ENCODE data around the gene TLE7. TPM values are rescaled to one million over a fixed set of nuclear protein-coding genes. Genes with fewer than 3 reads are reported as not detected.

Gene TLE7
- total and polyA plus RNA-seq, 2 donors (not counting 1 experiment from before 2014, with no cell fraction given) = not detected

- no peak for DNase-seq (ENCODE audit: low read depth in 2 of 2)
- Histone ChIP-seq H3K9ac (ENCODE audit: insufficient read depth, low read length) (no peak overlapping the region), H3K27me3 (ENCODE audit: control insufficient read depth, insufficient read depth, low read length) (no peaks in the 10 kb centered on the region), H2AFZ (ENCODE audit: low read length) (no peak overlapping the region), H4K20me1 (ENCODE audit: control insufficient read depth, extremely low read depth, insufficient read depth, low read length) (no peaks in the 10 kb centered on the region), H3K4me2 (ENCODE audit: extremely low read depth, insufficient read depth, low read length) (no peak overlapping the region), H3K4me3 (replicated peaks in 1 of 4; ENCODE audit: control extremely low read depth in 1 of 4, insufficient read depth in 1 of 4, low read depth in 3 of 4, low read length in 4 of 4) (no peak overlapping the region), H3K27ac (ENCODE audit: insufficient read depth, low read length) (no peak overlapping the region), H3K36me3 (ENCODE audit: control insufficient read depth, insufficient read depth, low read length) (no peaks in the 10 kb centered on the region), H3K79me2 (ENCODE audit: control insufficient read depth, insufficient read depth, low read length) (no peaks in the 10 kb centered on the region), H3K9me3 (ENCODE audit: control insufficient read depth, insufficient read depth, low read depth, low read length) (no peaks in the 10 kb centered on the region), H3K4me1 (ENCODE audit: control insufficient read depth, extremely low read depth, insufficient read depth, low read length) (no peaks in the 10 kb centered on the region)
- TF ChIP-seq EZH2 (IDR thresholded peaks at IDR 0.05; ENCODE audit: low read length, missing control alignments) (no peak), CTCF (conservative IDR thresholded peaks at IDR 0.05 in 1 of 2, IDR thresholded peaks at IDR 0.05 in 1 of 2; ENCODE audit: low read depth in 1 of 2, low read length in 2 of 2) (no peak)
These were observed 61.0 kb downstream of the TLE7 start for GRCh38 chr16:71380831-71381230.

Other genes with a start within 250 kb of the TLE7 start
- 1.3 and 1.7 TPM in 2 replicates for gene HYDIN, start 211.3 kb downstream of the TLE7 start, total RNA-seq
- 0.26 and 0.54 TPM in 2 replicates for gene HYDIN, start 211.3 kb downstream of the TLE7 start, polyA plus RNA-seq
- 29.2 and 29.5 TPM in 2 replicates for gene CMTR2, start 152.7 kb downstream of the TLE7 start, total RNA-seq
- gene CMTR2, start 152.7 kb downstream of the TLE7 start, polyA plus RNA-seq = 18.0 and 22.1 TPM in 2 replicates
- 0.51 and 1.3 TPM in 2 replicates for gene CALB2, start 83.3 kb downstream of the TLE7 start, total RNA-seq
- gene CALB2, start 83.3 kb downstream of the TLE7 start, polyA plus RNA-seq = 0.58 and 1.2 TPM in 2 replicates
- gene ZNF23, start 20.2 kb upstream of the TLE7 start, total RNA-seq = 14.1 and 24.8 TPM in 2 replicates
- gene ZNF23, start 20.2 kb upstream of the TLE7 start, polyA plus RNA-seq = 11.8 and 12.2 TPM in 2 replicates
- 3.3 and 3.9 TPM in 2 replicates for gene ZNF19, start 47.3 kb upstream of the TLE7 start, total RNA-seq
- 1.3 and 1.8 TPM in 2 replicates for gene ZNF19, start 47.3 kb upstream of the TLE7 start, polyA plus RNA-seq
- not detected in 2 replicates for gene CHST4, start 84.4 kb upstream of the TLE7 start, total RNA-seq
- not detected in 2 replicates for gene CHST4, start 84.4 kb upstream of the TLE7 start, polyA plus RNA-seq
- not detected in 2 replicates for gene TAT, start 135.0 kb upstream of the TLE7 start, total RNA-seq
- not detected in 2 replicates for gene TAT, start 135.0 kb upstream of the TLE7 start, polyA plus RNA-seq
- gene MARVELD3, start 184.1 kb upstream of the TLE7 start, total RNA-seq = not detected in 2 replicates
- not detected in 2 replicates for gene MARVELD3, start 184.1 kb upstream of the TLE7 start, polyA plus RNA-seq